Measurements from ENCODE around the gene TUBA1B.

TUBA1B gene

DNA sequence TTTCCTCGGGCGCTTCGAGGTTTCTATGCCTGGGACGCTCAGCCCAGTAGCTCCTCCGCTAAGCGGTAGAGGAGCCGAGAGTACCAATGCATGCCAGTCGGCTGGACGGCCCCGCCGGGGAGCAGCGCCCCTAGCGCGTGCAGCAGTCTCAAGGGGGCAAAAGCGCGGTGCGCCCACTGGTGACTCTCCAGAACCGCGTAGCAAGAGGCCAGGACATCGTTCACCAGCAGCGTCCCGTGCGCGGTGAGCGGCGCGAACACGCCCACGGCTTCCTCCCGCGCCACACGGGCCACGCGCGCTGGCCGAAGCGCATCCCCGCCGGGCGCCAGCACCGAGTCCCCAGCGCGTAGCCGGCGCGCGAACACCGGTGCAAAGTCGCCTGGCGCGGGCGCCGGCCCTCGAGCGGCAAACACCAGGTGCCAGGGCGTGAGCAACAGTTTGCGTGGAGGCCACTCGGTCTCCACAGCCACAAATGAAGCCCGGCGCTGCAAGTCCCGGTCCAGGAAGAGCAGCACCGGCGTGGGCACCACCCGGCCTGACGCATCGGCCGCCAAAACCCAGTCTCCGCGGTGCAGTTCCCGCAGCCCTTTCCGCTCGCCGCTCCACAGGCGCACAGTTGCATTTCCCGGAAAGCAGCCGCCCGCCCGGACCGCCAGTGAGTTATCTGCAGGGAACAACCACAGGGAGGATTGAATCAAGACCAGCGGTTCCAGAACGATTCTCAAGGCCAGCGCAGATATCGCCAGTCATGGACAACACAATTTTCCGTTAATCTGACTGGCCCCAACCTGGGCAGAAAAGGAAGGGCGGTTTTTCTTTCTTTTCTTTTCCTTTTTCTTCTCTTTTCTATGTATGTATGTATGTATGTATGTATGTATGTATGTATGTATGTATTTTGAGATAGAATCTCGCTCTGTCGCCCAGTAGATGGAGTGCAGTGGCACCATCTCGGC, 41.1 kb downstream of the TUBA1B start:
- no peak for DNase-seq (ENCODE audit: low read depth)

DNA sequence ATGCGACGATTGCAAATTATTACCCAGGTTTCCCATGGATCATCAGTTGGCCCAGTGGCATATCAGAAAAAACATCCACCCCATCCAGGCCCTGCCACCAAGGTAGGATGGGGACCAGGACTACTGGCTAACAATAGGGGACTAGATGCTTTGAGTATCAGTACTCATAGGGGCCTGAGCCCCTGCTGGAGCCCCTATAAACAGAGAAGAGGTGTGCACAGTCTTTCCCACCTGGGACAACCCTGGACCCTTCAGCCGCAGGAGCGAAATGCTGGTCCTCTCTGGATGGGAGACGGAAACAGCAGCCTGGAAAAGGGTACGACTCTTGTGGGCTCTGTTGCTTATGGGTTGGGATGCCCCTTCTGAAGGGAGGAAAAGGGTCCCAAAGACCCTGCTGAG, 42.3 kb downstream of the TUBA1B start:
- no peak for DNase-seq (ENCODE audit: low read depth)

GRCh38 chr12:49088150-49088931, 42.9 kb downstream of the TUBA1B start:
- peak; percentile 81 for DNase-seq (ENCODE audit: low read depth)

DNA sequence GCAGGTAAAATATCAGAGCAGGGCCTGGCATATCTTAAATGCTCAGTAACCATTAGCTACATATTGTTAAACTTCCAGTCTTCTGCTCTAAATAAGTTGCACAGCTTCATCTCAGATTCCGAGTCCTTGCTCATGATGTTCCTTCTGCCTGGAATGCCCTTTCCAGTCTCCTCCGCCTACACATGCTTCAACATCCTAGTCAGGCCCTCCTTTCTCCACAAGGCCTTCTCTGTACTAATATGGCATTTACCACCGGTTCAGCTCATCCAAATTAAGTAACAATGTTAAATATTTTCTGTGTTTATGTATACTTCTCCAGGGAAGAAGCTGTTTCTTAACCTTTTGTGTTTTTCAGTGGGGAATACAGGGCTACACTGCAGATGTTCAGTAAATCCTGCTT, 45.1 kb downstream of the TUBA1B start:
- no peak for DNase-seq (ENCODE audit: low read depth)

DNA sequence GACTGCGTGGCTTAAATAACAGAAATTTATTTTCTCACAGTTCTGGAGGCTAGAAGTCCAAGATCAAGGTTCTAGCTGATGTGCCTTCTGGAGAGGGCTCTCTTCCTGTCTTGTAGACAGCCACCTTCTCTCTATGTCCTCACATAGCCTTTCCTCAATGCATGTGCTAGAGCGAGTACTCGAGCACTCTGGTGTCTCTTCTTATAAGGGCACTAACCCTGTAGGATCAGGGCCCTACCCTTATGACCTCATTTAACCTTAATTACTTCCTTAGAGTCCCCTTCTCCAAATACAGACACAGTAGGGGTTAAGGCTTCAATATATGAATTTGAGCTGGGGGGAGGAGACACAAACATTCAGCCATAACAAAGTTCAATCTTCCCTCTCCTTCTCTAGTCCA, 46.8 kb downstream of the TUBA1B start:
- DNase-seq (ENCODE audit: low read depth) = no peak

- DNase-seq (ENCODE audit: low read depth) = no peak
These were observed 51.4 kb downstream of the TUBA1B start for GRCh38 chr12:49079793-49080192.
